HEK293T (cell line): ENCODE measurements around the gene UBXN4.
"Not testable (repeated sequence)": the region's sequence is repeated elsewhere in the genome, so short reads cannot be mapped to it uniquely, and the experiment has no call there.

ENCODE experiments used
- CTCF ChIA-PET: fragments of 350-600 bp; formaldehyde crosslinking; extraction: SDS; loops from one replicate; lab custom pipeline; 2021; ENCODE audit warnings: antibody characterized with exemption, inconsistent platforms; lab: Yijun Ruan, JAX
- POLR2A ChIA-PET: fragments of 350-600 bp; formaldehyde crosslinking; extraction: SDS; loops from one replicate; lab custom pipeline; 2020; ENCODE audit warnings: antibody characterized with exemption, inconsistent platforms; lab: Yijun Ruan, JAX
- DNase-seq: peaks from one replicate; pipeline ENCODE4 v3.0.0; 2012; ENCODE audit warnings: mixed read lengths; ENCODE audit errors: extremely low spot score
- ARNT ChIP-seq: fragments of 450-650 bp; IDR thresholded peaks from 2 replicates; pipeline ENCODE4 v1.6.1; 2017; ENCODE audit warnings: mild to moderate bottlenecking
- BHLHE40 ChIP-seq: fragments of 450-650 bp; IDR thresholded peaks from 2 replicates; pipeline ENCODE4 v1.6.1; 2016; ENCODE audit warnings: mild to moderate bottlenecking, moderate library complexity, borderline replicate concordance
- CTBP1 ChIP-seq: fragments of 450-650 bp; IDR thresholded peaks from 2 replicates; pipeline ENCODE4 v1.6.1; 2016; ENCODE audit warnings: borderline replicate concordance
- ELF4 ChIP-seq: fragments of 450-650 bp; IDR thresholded peaks from 2 replicates; pipeline ENCODE4 v1.6.1; 2017; ENCODE audit warnings: antibody characterized with exemption
- FOXA1 ChIP-seq: fragments of 450-650 bp; IDR thresholded peaks from 2 replicates; pipeline ENCODE4 v1.6.1; 2016; ENCODE audit warnings: mild to moderate bottlenecking
- FOXK2 ChIP-seq: fragments of 450-650 bp; IDR thresholded peaks from 2 replicates; pipeline ENCODE4 v1.6.1; 2016; ENCODE audit warnings: mild to moderate bottlenecking
- FOXM1 ChIP-seq: fragments of 450-650 bp; IDR thresholded peaks from 2 replicates; pipeline ENCODE4 v1.6.1; 2017; ENCODE audit warnings: mild to moderate bottlenecking, borderline replicate concordance
- HDGF ChIP-seq: fragments of 450-650 bp; IDR thresholded peaks from 2 replicates; pipeline ENCODE4 v1.6.1; 2017; ENCODE audit warnings: antibody characterized with exemption, borderline replicate concordance
- L3MBTL2 ChIP-seq: fragments of 450-650 bp; conservative IDR thresholded peaks from 2 replicates; pipeline ENCODE4 v1.6.1; 2016; ENCODE audit warnings: mild to moderate bottlenecking
- LEF1 ChIP-seq: fragments of 450-650 bp; IDR thresholded peaks from 2 replicates; pipeline ENCODE4 v1.6.1; 2017; ENCODE audit warnings: mild to moderate bottlenecking, borderline replicate concordance
- NFRKB ChIP-seq: fragments of 450-650 bp; IDR thresholded peaks from 2 replicates; pipeline ENCODE4 v1.6.1; 2016; ENCODE audit warnings: mild to moderate bottlenecking, moderate library complexity
- SP1 ChIP-seq: fragments of 450-650 bp; IDR thresholded peaks from 2 replicates; pipeline ENCODE4 v1.6.1; 2017
- SUZ12 ChIP-seq: fragments of 450-650 bp; IDR thresholded peaks from 2 replicates; pipeline ENCODE4 v1.6.1; 2016; ENCODE audit warnings: mild to moderate bottlenecking
- TARDBP ChIP-seq: fragments of 450-650 bp; IDR thresholded peaks from 2 replicates; pipeline ENCODE4 v1.6.1; 2016
- ZNF384 ChIP-seq: fragments of 450-650 bp; IDR thresholded peaks from 2 replicates; pipeline ENCODE4 v1.6.1; 2016
- TF ChIP-seq, protein P1 (sequence below): fragments of 450-650 bp; IDR thresholded peaks from 2 replicates; pipeline ENCODE4 v1.6.1; 2016

The UBXN4 gene

GRCh38 chr2:135708159-135708558, 33.5 kb upstream of the UBXN4 start:
- CTCF ChIA-PET: interaction anchor here (1.0 kb wide), 1 partner anchor 235 kb away, joined by 4 read pairs; no protein-coding TSS in a partner anchor

DNA sequence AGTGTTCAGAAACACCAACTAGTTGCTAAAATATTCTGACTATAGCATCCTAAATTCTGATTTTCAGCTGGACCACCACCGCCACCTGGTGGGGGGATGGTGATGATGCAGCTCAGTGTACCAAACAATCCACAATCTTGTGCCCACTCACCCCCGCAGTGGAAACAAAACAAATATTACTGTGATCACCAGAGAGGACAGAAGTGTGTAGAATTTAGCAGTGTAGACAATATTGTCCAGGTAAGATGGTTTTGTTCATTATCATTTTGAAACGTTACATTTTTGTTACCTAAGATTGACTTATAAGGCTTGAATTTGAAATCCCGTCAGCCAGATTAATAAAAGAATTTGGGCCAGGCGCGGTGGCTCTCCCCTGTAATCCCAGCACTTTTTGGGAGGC, 31.7 kb upstream of the UBXN4 start:
- TF ChIP-seq L3MBTL2 (no peak), ELF4 (no peak), SP1 (no peak), TARDBP (no peak), ZNF384 (no peak), FOXK2 (no peak), ARNT (no peak)
- TF ChIP-seq, protein P1, sequence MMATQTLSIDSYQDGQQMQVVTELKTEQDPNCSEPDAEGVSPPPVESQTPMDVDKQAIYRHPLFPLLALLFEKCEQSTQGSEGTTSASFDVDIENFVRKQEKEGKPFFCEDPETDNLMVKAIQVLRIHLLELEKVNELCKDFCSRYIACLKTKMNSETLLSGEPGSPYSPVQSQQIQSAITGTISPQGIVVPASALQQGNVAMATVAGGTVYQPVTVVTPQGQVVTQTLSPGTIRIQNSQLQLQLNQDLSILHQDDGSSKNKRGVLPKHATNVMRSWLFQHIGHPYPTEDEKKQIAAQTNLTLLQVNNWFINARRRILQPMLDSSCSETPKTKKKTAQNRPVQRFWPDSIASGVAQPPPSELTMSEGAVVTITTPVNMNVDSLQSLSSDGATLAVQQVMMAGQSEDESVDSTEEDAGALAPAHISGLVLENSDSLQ: no peak
- DNase-seq: peak; percentile 66
- ChIA-PET POLR2A (interaction anchor here (1.1 kb wide), 1 partner anchor 179 kb away, joined by 4 read pairs; the partner anchor contains the start of genes R3HDM1 and ZRANB3), CTCF (interaction anchor here (1.0 to 2.0 kb wide), 5 partner anchors 283 to 721 kb away, joined by 3 to 10 read pairs (median 3); no protein-coding TSS in a partner anchor)

More at GRCh38 chr2:135708159-135708558, 33.5 kb upstream of the UBXN4 start:
- no peak for DNase-seq
- TF ChIP-seq FOXM1: no peak
- TF ChIP-seq BHLHE40: no peak
- no peak for TF ChIP-seq TARDBP
- no peak for TF ChIP-seq ZNF384
- no peak for TF ChIP-seq L3MBTL2
- POLR2A ChIA-PET: no interaction called here

GRCh38 chr2:135715086-135715485, 26.6 kb upstream of the UBXN4 start:
- POLR2A ChIA-PET, CTCF ChIA-PET, DNase-seq: not testable (repeated sequence)

- POLR2A ChIA-PET: no interaction called here
- CTCF ChIA-PET: interaction anchor here (1.1 kb wide), 1 partner anchor 12 kb away, joined by 4 read pairs; no protein-coding TSS in a partner anchor
- TF ChIP-seq TARDBP: no peak
- no peak for TF ChIP-seq SUZ12
- no peak for TF ChIP-seq CTBP1
- TF ChIP-seq ARNT: no peak
- no peak for TF ChIP-seq ZNF384
- TF ChIP-seq ELF4: no peak
- TF ChIP-seq BHLHE40: no peak
- TF ChIP-seq HDGF: no peak
- no peak for TF ChIP-seq SP1
- TF ChIP-seq LEF1: no peak
- no peak for TF ChIP-seq NFRKB
- TF ChIP-seq, protein P1: no peak
- TF ChIP-seq FOXA1: no peak
- TF ChIP-seq FOXM1: no peak
- TF ChIP-seq L3MBTL2: no peak
- TF ChIP-seq FOXK2: no peak
- no peak for DNase-seq
These were observed 13.5 kb upstream of the UBXN4 start for GRCh38 chr2:135728064-135728743.

- CTCF ChIA-PET: no interaction called here
- DNase-seq: no peak
- POLR2A ChIA-PET: no interaction called here
- no peak for TF ChIP-seq LEF1
- no peak for TF ChIP-seq ZNF384
- no peak for TF ChIP-seq FOXA1
- no peak for TF ChIP-seq SUZ12
- no peak for TF ChIP-seq ARNT
- no peak for TF ChIP-seq BHLHE40
- no peak for TF ChIP-seq FOXK2
- TF ChIP-seq, protein P1: no peak
- no peak for TF ChIP-seq SP1
- TF ChIP-seq NFRKB: no peak
- no peak for TF ChIP-seq FOXM1
- TF ChIP-seq CTBP1: no peak
- no peak for TF ChIP-seq ELF4
- no peak for TF ChIP-seq L3MBTL2
- TF ChIP-seq HDGF: no peak
- no peak for TF ChIP-seq TARDBP
These were observed 9.1 kb upstream of the UBXN4 start for GRCh38 chr2:135732561-135732960.

DNA sequence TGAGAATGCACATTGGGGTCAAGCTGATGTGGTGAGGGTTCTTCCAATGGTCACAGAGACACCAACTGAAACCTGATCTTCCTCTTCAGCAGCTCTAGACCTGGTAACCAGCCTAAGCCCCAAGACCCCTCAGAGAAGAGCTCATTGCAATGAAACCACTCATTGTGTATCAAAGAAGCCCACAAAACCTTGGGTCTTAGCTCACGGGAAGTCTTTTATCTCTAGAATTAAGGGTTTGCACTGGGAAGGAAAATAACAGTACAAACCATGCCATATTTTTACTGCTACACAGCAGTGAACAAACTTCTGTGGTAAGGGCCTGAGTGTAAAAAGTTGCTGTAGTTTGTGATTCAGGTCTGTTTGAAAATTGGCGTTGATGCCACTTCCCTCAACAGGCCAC, 8.6 kb upstream of the UBXN4 start:
- ChIA-PET POLR2A (no interaction called here), CTCF (no interaction called here)
- TF ChIP-seq FOXM1 (no peak), ZNF384 (no peak), ARNT (no peak), LEF1 (no peak), FOXK2 (no peak), HDGF (no peak), TARDBP (no peak), L3MBTL2 (no peak), ELF4 (no peak), BHLHE40 (no peak), CTBP1 (no peak), NFRKB (no peak), SUZ12 (no peak), SP1 (no peak), FOXA1 (no peak)
- TF ChIP-seq, protein P1: no peak
- no peak for DNase-seq
